PFSK-1 (cell line): Measurements from ENCODE around the gene CAMSAP2.

Experiments used
- FOXP2 ChIP-seq: optimal IDR thresholded peaks from 2 replicates; pipeline ENCODE3; 2011; ENCODE audit warnings: borderline replicate concordance, control low read depth, inconsistent platforms; ENCODE audit not compliant: insufficient read depth; ENCODE audit errors: extremely low read length, extremely low read depth
- POLR2AphosphoS5 ChIP-seq: IDR thresholded peaks from 2 replicates; pipeline ENCODE4 v1.6.1; 2012; ENCODE audit warnings: low read depth, mild to moderate bottlenecking, control low read depth, low read length, moderate library complexity
- REST ChIP-seq, 2 experiments: IDR thresholded peaks; 2 replicates each; pipeline versions ENCODE4 v1.6.1 to v1.8.0; 2011 to 2012; ENCODE audit warnings: low read depth in 2 of 2, low read length in 2 of 2, control low read depth in 1 of 2, inconsistent platforms in 1 of 2, mild to moderate bottlenecking in 1 of 2, moderate library complexity in 1 of 2; ENCODE audit not compliant: insufficient read depth in 1 of 2
- SIN3A ChIP-seq: IDR thresholded peaks from 2 replicates; pipeline ENCODE4 v1.6.1; 2012; ENCODE audit warnings: mild to moderate bottlenecking, low read length, moderate library complexity, borderline replicate concordance; ENCODE audit not compliant: insufficient read depth
- TAF1 ChIP-seq: IDR thresholded peaks from 2 replicates; pipeline ENCODE4 v1.6.1; 2012; ENCODE audit warnings: low read length, control low read depth, borderline replicate concordance; ENCODE audit not compliant: insufficient read depth

The CAMSAP2 gene

GRCh38 chr1:200891774-200892157, 153.1 kb downstream of the CAMSAP2 start:
- TF ChIP-seq REST (IDR thresholded peaks at IDR 0.05; ENCODE audit: insufficient read depth in 1 of 2, low read depth in 2 of 2, low read length in 2 of 2), result no peak
- no peak for TF ChIP-seq FOXP2
- TF ChIP-seq POLR2AphosphoS5, result no peak
- no peak for TF ChIP-seq TAF1
- TF ChIP-seq SIN3A, result no peak

GRCh38 chr1:200892546-200892945, 153.9 kb downstream of the CAMSAP2 start:
- TF ChIP-seq POLR2AphosphoS5, result no peak
- TF ChIP-seq REST (IDR thresholded peaks at IDR 0.05; ENCODE audit: insufficient read depth in 1 of 2, low read depth in 2 of 2, low read length in 2 of 2), result no peak
- TF ChIP-seq TAF1, result no peak

DNA sequence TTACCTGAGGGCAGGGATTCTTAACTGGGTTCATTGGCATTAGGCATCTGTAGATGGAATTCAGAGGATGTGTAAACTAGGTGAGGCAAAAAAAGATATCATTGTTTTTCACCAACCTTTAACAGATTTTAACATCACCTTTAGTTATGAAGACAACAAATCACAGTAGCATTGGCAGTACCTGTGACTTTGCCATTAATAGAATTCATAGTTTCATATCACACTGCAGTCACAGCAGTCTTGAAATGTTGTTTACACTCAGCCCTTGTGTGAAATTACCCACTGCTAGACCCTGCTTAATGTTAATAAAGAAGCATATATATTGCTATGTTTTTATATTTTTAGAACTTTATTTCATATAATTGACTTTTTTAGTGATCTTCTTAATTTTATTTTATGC, 154.3 kb downstream of the CAMSAP2 start:
- TF ChIP-seq TAF1 (no peak), SIN3A (no peak), REST (IDR thresholded peaks at IDR 0.05; ENCODE audit: insufficient read depth in 1 of 2, low read depth in 2 of 2, low read length in 2 of 2) (no peak), POLR2AphosphoS5 (no peak), FOXP2 (no peak)

DNA sequence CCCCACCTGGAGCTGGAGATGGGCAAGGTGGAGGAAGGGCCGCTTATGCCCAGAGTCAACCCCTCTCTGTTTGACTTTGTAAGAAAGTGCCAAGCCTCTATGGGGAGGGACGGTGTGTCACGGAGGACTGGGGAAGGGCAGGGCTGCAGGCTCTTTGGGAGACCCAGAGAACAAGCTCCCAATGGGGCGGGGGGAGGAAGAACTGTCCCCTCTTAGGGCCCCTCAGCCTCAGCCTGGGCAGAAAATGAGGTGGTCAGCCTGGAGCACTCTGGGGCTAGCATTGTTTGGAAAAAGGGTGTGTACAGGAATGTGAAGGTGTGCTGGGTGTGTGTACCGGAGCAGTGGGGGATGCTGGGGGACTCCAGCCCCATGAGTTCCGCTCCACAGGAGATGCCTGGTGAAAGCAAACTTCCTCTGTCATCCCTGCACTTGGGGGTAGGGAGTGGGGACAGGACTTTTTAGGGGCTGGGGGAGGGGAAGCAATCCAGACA, 154.8 kb downstream of the CAMSAP2 start:
- TF ChIP-seq FOXP2 (no peak), REST (IDR thresholded peaks at IDR 0.05; ENCODE audit: insufficient read depth in 1 of 2, low read depth in 2 of 2, low read length in 2 of 2) (no peak), SIN3A (no peak), TAF1 (no peak), POLR2AphosphoS5 (no peak)

- TF ChIP-seq REST (IDR thresholded peaks at IDR 0.05; ENCODE audit: insufficient read depth in 1 of 2, low read depth in 2 of 2, low read length in 2 of 2), result no peak
- TF ChIP-seq POLR2AphosphoS5, result no peak
- no peak for TF ChIP-seq SIN3A
- no peak for TF ChIP-seq FOXP2
- TF ChIP-seq TAF1, result no peak
These were observed 156.2 kb downstream of the CAMSAP2 start, which contains the start of gene INAVA for GRCh38 chr1:200894712-200895442. INAVA (plus strand) TSS chr1:200894900; CDS start chr1:200898401, 3,501 bp downstream.
